BLaER1 (cell line): ENCODE results near the gene NPHP4.
"Not testable (repeated sequence)": the region's sequence is repeated elsewhere in the genome, so short reads cannot be mapped to it uniquely, and the experiment has no call there.

ENCODE experiments used
- H3K27ac ChIP-seq: shearing (Covaris generic); formaldehyde crosslinking; 2 replicates; pipeline ENCODE4 v1.8.1; 2022
- H3K27me3 ChIP-seq: shearing (Covaris generic); formaldehyde crosslinking; 2 replicates; pipeline ENCODE4 v1.8.1; 2022
- H3K36me3 ChIP-seq: shearing (Covaris generic); formaldehyde crosslinking; 2 replicates; pipeline ENCODE4 v1.8.1; 2022
- H3K4me1 ChIP-seq: shearing (Covaris generic); formaldehyde crosslinking; 2 replicates; pipeline ENCODE4 v1.8.1; 2022
- H3K4me2 ChIP-seq: shearing (Covaris generic); formaldehyde crosslinking; 2 replicates; pipeline ENCODE4 v1.8.1; 2022
- H3K4me3 ChIP-seq: shearing (Covaris generic); formaldehyde crosslinking; 2 replicates; pipeline ENCODE4 v1.8.1; 2022
- H3K9ac ChIP-seq: shearing (Covaris generic); formaldehyde crosslinking; 2 replicates; pipeline ENCODE4 v1.8.1; 2022
- H3K9me3 ChIP-seq: shearing (Covaris generic); formaldehyde crosslinking; 2 replicates; pipeline ENCODE4 v1.8.1; 2022
- H4K20me1 ChIP-seq: shearing (Covaris generic); formaldehyde crosslinking; 2 replicates; pipeline ENCODE4 v1.8.1; 2022
- Cebpa-rat ChIP-seq: shearing (Covaris generic); IDR thresholded peaks from 2 replicates; pipeline ENCODE4 v1.8.1; 2022

The NPHP4 gene

DNA sequence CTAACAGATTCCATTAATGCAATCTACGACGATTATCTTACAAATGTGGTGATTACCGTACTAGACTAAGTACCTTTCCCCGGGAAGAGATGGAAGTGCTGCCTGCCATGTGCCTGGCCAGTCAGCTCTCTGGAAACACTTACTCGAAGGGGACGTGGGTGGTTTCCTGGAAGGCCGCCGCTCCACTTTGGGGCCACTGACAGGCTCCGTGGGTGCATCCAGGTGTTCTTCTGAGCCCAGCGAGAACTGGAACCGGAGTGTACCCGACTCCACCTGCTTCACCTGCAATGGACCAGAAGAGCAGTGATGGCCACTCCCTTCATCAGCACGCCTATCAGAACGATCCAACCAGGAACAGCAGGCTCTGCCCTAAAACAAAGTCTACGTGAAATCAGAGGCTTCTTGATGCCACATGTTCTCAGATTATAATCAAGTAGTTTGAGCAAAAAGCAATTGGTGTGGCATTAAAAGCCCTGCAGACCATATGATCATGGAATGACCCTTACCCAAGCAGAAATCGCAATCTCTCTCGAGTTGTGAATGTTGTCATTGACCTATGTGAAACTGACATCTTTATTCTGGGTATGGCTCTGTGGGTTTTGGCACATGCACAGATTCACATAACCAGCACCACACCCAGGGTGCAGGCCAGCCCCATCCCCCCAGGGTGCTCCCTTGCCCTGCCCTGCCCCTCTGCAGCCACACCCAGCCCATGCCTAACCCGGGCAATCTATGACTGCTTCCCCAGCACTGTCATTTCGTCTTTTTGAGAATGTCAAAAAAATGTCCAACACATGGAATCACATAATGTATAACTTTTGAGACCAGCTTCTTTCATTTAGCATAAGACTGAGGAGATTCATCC, 64.5 kb downstream of the NPHP4 start:
- H3K4me1 ChIP-seq, result no peaks in the 10 kb centered on the region
- no peaks in the 10 kb centered on the region for H4K20me1 ChIP-seq
- no peaks in the 10 kb centered on the region for H3K27me3 ChIP-seq
- no peak overlapping the region for H3K27ac ChIP-seq
- H3K9ac ChIP-seq, result no peak overlapping the region
- H3K4me3 ChIP-seq, result no peak overlapping the region
- TF ChIP-seq Cebpa-rat, result no peak
- peaks cover 34% of the 10 kb centered on the region for H3K36me3 ChIP-seq
- no peaks in the 10 kb centered on the region; the same call in 1 of the 2 replicates for H3K9me3 ChIP-seq
- no peak overlapping the region for H3K4me2 ChIP-seq

- H3K4me2 ChIP-seq, result no peak overlapping the region
- no peaks in the 10 kb centered on the region for H4K20me1 ChIP-seq
- H3K27me3 ChIP-seq, result no peaks in the 10 kb centered on the region
- no peak for TF ChIP-seq Cebpa-rat
- H3K36me3 ChIP-seq, result peaks cover 25% of the 10 kb centered on the region
- no peaks in the 10 kb centered on the region; the same call in 1 of the 2 replicates for H3K9me3 ChIP-seq
- no peak overlapping the region for H3K27ac ChIP-seq
- H3K4me1 ChIP-seq, result no peaks in the 10 kb centered on the region
- H3K9ac ChIP-seq, result no peak overlapping the region
- no peak overlapping the region for H3K4me3 ChIP-seq
Measured at GRCh38 chr1:5926686-5927435, 65.4 kb downstream of the NPHP4 start.

DNA sequence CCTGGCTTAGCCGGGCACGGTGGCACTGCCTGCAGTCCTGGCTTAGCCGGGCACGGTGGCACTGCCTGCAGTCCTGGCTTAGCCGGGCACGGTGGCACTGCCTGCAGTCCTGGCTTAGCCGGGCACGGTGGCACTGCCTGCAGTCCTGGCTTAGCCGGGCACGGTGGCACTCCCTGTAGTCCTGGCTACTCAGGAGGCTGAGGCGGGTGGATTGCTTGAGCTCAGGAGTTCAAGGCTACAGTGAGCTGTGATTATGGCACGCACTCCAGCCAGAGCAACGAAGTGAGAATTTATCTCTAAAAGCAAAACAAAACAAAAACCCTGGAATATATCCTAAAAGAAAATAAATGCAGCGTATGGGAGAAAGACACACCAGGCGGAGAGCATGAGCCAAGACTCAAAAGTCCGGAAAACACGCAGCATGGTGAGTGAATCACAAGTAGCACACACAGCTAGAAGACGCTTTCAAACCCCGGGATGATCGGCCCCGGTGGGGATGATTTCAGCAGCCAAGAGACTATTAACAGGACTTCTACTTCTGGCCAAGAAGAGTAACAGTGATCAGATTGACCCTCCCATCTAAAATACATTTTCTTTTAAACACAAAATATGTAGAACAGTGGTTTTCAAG, 69.4 kb downstream of the NPHP4 start:
- peaks cover 14% of the 10 kb centered on the region; the same call in 1 of the 2 replicates for H3K36me3 ChIP-seq
- H3K27me3 ChIP-seq, H3K4me2 ChIP-seq, H3K27ac ChIP-seq, H3K4me1 ChIP-seq, H3K9ac ChIP-seq, H3K4me3 ChIP-seq, H3K9me3 ChIP-seq, H4K20me1 ChIP-seq: not testable (repeated sequence)

DNA sequence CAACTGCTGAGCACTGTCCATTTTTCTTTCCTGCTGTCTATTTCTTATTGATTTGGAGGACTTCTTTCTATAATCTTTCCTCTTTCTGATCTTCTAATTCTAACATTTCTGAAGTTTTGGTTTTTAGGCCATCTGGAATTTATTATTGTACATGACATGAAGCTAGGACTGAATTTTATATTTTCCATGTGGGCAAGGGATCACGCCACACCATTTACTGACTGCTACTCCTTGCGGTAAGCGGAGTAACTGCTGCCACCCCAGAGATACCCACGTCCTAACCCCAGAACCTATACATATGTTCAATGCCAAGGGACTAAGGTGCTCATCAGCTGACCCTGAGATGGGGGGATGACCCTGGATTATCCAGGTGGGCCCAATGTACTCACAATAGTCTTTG, 70.6 kb downstream of the NPHP4 start:
- no peak for TF ChIP-seq Cebpa-rat
- H3K36me3 ChIP-seq, result peaks cover 2% of the 10 kb centered on the region; the same call in 1 of the 2 replicates

GRCh38 chr1:5921129-5921528, 71.1 kb downstream of the NPHP4 start:
- Histone ChIP-seq H3K4me1 (0 out of 2 replicates have a peak, but pooled peaks cover under 1% of the 10 kb centered on the region), H3K27me3 (no peaks in the 10 kb centered on the region), H3K27ac (no peak overlapping the region), H3K9ac (no peak overlapping the region), H3K36me3 (no peaks in the 10 kb centered on the region; the same call in 1 of the 2 replicates), H4K20me1 (no peaks in the 10 kb centered on the region), H3K9me3 (no peaks in the 10 kb centered on the region; the same call in 1 of the 2 replicates), H3K4me3 (no peak overlapping the region), H3K4me2 (no peak overlapping the region)
- no peak for TF ChIP-seq Cebpa-rat

More for the DNA sequence above, 70.6 kb downstream of the NPHP4 start:
- H3K9me3 ChIP-seq, result no peaks in the 10 kb centered on the region; the same call in 1 of the 2 replicates
- no peaks in the 10 kb centered on the region for H3K4me1 ChIP-seq
- H3K9ac ChIP-seq, result no peak overlapping the region
- H3K27ac ChIP-seq, result no peak overlapping the region
- no peaks in the 10 kb centered on the region for H4K20me1 ChIP-seq
- H3K27me3 ChIP-seq, result no peaks in the 10 kb centered on the region
- H3K4me3 ChIP-seq, result no peak overlapping the region
- no peak overlapping the region for H3K4me2 ChIP-seq

DNA sequence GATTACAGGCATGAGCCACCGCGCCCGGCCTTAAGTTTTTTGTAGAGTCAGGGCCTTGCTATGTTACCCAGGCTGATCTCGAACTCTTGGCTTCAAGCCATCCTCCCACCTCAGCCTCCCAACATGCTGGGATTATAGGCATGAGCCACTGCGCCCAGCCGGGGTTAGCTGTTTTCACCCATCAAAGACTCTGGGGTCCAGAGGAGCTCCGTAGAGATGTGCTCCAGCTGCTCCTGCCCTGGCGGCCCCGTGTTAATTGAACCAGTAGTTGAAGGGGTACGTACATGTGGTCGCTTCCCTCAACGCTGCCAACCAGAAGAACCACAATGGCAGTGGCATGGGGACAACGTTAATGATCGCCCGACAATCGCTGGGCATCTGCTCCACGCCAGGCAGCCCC, 72.0 kb downstream of the NPHP4 start:
- Histone ChIP-seq H3K9ac (no peak overlapping the region), H3K4me3 (no peak overlapping the region), H3K36me3 (no peaks in the 10 kb centered on the region; the same call in 1 of the 2 replicates), H4K20me1 (no peaks in the 10 kb centered on the region), H3K27ac (no peak overlapping the region), H3K4me1 (peaks cover 10% of the 10 kb centered on the region), H3K27me3 (no peaks in the 10 kb centered on the region), H3K9me3 (no peaks in the 10 kb centered on the region; the same call in 1 of the 2 replicates), H3K4me2 (no peak overlapping the region)
- TF ChIP-seq Cebpa-rat, result no peak

GRCh38 chr1:5918275-5918649, 74.0 kb downstream of the NPHP4 start:
- no peak overlapping the region for H3K4me2 ChIP-seq
- no peak overlapping the region for H3K9ac ChIP-seq
- no peaks in the 10 kb centered on the region for H4K20me1 ChIP-seq
- H3K9me3 ChIP-seq, result no peaks in the 10 kb centered on the region
- no peak for TF ChIP-seq Cebpa-rat
- peaks cover 24% of the 10 kb centered on the region for H3K4me1 ChIP-seq
- H3K36me3 ChIP-seq, result no peaks in the 10 kb centered on the region; the same call in 1 of the 2 replicates
- H3K4me3 ChIP-seq, result no peak overlapping the region
- no peak overlapping the region for H3K27ac ChIP-seq
- no peaks in the 10 kb centered on the region for H3K27me3 ChIP-seq

DNA sequence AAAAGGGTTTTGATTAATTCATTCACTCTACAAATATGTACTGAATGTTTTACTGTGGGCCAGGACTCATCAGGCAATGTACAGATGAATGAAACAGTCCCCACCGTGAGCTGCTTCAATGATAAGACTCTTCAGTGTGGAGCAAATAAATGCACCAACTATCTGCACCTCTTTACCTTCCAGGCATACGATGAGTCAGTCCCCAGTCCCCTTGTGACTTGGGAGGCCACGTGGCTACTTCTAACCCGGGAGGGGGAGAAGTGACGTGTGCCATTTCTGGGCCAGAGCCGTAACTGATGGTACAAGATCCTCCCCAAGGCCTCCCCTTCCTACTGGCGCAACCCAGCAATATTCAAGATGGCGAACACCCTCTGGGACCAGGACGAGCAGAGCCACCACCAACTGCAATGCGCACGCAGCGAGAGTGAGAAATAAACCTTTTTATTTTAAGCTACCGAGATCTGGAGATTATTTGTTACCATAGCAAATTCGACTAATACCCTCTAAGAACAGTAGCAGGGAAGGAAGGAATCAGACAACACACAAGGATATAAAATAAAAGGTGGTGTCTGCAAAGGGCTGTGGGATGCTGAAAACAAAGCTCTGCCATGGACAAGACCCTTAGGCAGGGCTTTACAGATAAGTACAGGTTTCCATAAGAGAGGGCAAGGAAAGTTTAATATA, 74.5 kb downstream of the NPHP4 start:
- Histone ChIP-seq H3K27ac (no peak overlapping the region), H3K4me2 (no peak overlapping the region), H3K9me3 (no peaks in the 10 kb centered on the region), H4K20me1 (no peaks in the 10 kb centered on the region), H3K9ac (no peak overlapping the region), H3K27me3 (no peaks in the 10 kb centered on the region), H3K36me3 (no peaks in the 10 kb centered on the region; the same call in 1 of the 2 replicates), H3K4me1 (peaks cover 29% of the 10 kb centered on the region), H3K4me3 (no peak overlapping the region)
- TF ChIP-seq Cebpa-rat, result no peak

- Histone ChIP-seq H4K20me1 (no peaks in the 10 kb centered on the region), H3K4me2 (no peak overlapping the region), H3K9ac (no peak overlapping the region), H3K4me3 (no peak overlapping the region), H3K9me3 (no peaks in the 10 kb centered on the region), H3K27ac (no peak overlapping the region), H3K27me3 (no peaks in the 10 kb centered on the region), H3K36me3 (no peaks in the 10 kb centered on the region; the same call in 1 of the 2 replicates), H3K4me1 (peaks cover 30% of the 10 kb centered on the region)
- TF ChIP-seq Cebpa-rat, result no peak
Measured at GRCh38 chr1:5917281-5917590, 75.0 kb downstream of the NPHP4 start.
